ENCODE data around the gene ST6GALNAC6. TPM values are rescaled to one million over a fixed set of nuclear protein-coding genes. Genes with fewer than 3 reads are reported as not detected.

The ST6GALNAC6 gene
- total RNA-seq, 1 donor: 44.0 TPM

- no peak overlapping the region for H3K4me3 ChIP-seq (ENCODE audit: low read depth, low read length)
- peak; percentile 61 for DNase-seq (ENCODE audit: low read depth)
- TF ChIP-seq CTCF (IDR thresholded peaks at IDR 0.05; ENCODE audit: insufficient read depth, low read depth, low read length): peak; percentile 31
Observed at GRCh38 chr9:127910613-127911205, 11.3 kb upstream of the ST6GALNAC6 start.

GRCh38 chr9:127909839-127910273 is 10.5 kb upstream of the ST6GALNAC6 start:
- no peak overlapping the region for H3K4me3 ChIP-seq (ENCODE audit: low read depth, low read length)
- DNase-seq (ENCODE audit: low read depth): no peak
- no peak for TF ChIP-seq CTCF (IDR thresholded peaks at IDR 0.05; ENCODE audit: insufficient read depth, low read depth, low read length)

GRCh38 chr9:127908660-127908926 is 9.2 kb upstream of the ST6GALNAC6 start:
- no peak for DNase-seq (ENCODE audit: low read depth)
- H3K4me3 ChIP-seq (ENCODE audit: low read depth, low read length): no peak overlapping the region
- no peak for TF ChIP-seq CTCF (IDR thresholded peaks at IDR 0.05; ENCODE audit: insufficient read depth, low read depth, low read length)

GRCh38 chr9:127907867-127908659 is 8.7 kb upstream of the ST6GALNAC6 start:
- DNase-seq (ENCODE audit: low read depth): no peak
- no peak overlapping the region for H3K4me3 ChIP-seq (ENCODE audit: low read depth, low read length)
- TF ChIP-seq CTCF (IDR thresholded peaks at IDR 0.05; ENCODE audit: insufficient read depth, low read depth, low read length): no peak

- no peak overlapping the region for H3K4me3 ChIP-seq (ENCODE audit: low read depth, low read length)
- no peak for DNase-seq (ENCODE audit: low read depth)
- TF ChIP-seq CTCF (IDR thresholded peaks at IDR 0.05; ENCODE audit: insufficient read depth, low read depth, low read length): no peak
Observed at GRCh38 chr9:127905788-127906191, 6.4 kb upstream of the ST6GALNAC6 start.

- H3K4me3 ChIP-seq (ENCODE audit: low read depth, low read length): no peak overlapping the region
- TF ChIP-seq CTCF (IDR thresholded peaks at IDR 0.05; ENCODE audit: insufficient read depth, low read depth, low read length): no peak
- no peak for DNase-seq (ENCODE audit: low read depth)
Observed at GRCh38 chr9:127905004-127905728, 5.8 kb upstream of the ST6GALNAC6 start.
